Body of pancreas (tissue), 4 donors: Measurements from ENCODE around the gene ADAMTS17.

Source experiments
- POLR2A ChIP-seq, 3 donors: fragments of 450-650 bp; IDR thresholded peaks; one replicate each; pipeline ENCODE4 v1.6.1; 2016; ENCODE audit warnings: antibody characterized with exemption in 3 of 3, mild to moderate bottlenecking in 2 of 3
- TF ChIP-seq, protein P1 (sequence below), 7 experiments: fragments of 450-650 bp in 4 of 7; fragments of 200-600 bp in 3 of 7; sonication (generic) in 3 of 7; IDR thresholded peaks; one replicate each; pipeline ENCODE4 v1.5.1; 2016 to 2019; ENCODE audit warnings: antibody characterized with exemption in 7 of 7

DNA sequence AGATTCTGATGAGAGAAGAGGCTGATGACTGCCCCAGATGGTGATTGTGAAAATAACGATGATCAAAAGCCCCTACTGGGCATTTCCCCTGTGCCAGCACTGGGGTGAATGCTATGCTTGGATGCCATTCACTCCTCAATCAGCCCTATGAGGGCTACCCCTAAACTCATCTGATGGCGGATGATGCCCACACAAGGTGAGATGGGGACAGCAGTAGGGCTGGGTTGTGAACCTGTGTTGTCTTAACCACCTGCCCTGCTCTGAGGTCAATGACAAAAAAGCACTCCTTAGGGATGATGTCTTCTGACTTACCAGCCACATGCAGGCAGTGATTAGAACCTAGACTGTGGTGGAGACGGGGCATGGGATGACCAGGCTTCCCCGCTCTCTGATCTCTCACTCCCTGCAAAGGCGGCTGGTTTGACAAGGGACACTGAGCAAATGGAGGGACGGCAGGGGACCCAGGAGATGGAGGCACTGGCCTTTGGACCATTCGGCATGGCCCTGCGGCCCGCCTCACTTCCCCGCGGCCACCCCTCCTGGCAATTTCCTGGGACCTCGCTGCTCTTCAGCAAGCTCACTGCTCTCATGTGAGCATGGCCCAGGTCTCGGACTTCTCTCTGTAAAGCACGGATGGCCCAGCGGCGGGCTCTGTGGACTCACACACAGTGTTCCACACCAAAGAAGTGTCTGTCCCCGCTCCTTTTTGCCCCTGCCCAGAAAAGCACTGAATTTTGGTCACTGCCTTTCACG is 357.1 kb downstream of the ADAMTS17 start:
- TF ChIP-seq, protein P1, sequence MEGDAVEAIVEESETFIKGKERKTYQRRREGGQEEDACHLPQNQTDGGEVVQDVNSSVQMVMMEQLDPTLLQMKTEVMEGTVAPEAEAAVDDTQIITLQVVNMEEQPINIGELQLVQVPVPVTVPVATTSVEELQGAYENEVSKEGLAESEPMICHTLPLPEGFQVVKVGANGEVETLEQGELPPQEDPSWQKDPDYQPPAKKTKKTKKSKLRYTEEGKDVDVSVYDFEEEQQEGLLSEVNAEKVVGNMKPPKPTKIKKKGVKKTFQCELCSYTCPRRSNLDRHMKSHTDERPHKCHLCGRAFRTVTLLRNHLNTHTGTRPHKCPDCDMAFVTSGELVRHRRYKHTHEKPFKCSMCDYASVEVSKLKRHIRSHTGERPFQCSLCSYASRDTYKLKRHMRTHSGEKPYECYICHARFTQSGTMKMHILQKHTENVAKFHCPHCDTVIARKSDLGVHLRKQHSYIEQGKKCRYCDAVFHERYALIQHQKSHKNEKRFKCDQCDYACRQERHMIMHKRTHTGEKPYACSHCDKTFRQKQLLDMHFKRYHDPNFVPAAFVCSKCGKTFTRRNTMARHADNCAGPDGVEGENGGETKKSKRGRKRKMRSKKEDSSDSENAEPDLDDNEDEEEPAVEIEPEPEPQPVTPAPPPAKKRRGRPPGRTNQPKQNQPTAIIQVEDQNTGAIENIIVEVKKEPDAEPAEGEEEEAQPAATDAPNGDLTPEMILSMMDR (IDR thresholded peaks at IDR 0.05), result no peak
- no peak for TF ChIP-seq POLR2A (IDR thresholded peaks at IDR 0.05)
